ENCODE results near the gene CCDC14.
"Not testable (repeated sequence)": the region's sequence is repeated elsewhere in the genome, so short reads cannot be mapped to it uniquely, and the experiment has no call there.

Gene CCDC14

DNA sequence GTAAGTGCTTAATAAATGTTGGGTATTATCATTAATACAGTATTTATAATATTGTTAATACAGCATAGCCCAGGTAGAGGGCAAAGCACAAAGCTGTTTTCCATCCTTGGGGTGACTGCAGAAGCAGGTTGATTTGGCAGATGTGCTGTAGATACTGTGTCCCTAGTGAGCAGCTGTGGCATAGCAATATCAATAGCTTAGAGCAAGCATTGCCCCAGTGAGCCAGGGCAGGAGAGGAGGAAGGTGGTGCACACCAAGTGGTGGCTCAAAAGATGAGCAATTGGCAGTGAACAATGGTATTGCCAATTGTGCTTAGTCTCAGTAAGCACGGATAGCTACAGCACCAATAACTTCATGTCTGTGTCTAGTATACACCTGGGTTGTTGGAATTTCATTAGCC, 5.8 kb upstream of the CCDC14 start:
- DNase-seq, result not testable (repeated sequence)

- DNase-seq, result not testable (repeated sequence)
Observed at GRCh38 chr3:123964793-123965192, 3.8 kb upstream of the CCDC14 start.

- DNase-seq, result no peak
Observed at GRCh38 chr3:123961508-123961856, 453 bp upstream of the CCDC14 start.

GRCh38 chr3:123953735-123954134, 7.3 kb downstream of the CCDC14 start:
- no peak for DNase-seq

- no peak for DNase-seq
Observed at GRCh38 chr3:123952844-123953520, 8.0 kb downstream of the CCDC14 start.

DNA sequence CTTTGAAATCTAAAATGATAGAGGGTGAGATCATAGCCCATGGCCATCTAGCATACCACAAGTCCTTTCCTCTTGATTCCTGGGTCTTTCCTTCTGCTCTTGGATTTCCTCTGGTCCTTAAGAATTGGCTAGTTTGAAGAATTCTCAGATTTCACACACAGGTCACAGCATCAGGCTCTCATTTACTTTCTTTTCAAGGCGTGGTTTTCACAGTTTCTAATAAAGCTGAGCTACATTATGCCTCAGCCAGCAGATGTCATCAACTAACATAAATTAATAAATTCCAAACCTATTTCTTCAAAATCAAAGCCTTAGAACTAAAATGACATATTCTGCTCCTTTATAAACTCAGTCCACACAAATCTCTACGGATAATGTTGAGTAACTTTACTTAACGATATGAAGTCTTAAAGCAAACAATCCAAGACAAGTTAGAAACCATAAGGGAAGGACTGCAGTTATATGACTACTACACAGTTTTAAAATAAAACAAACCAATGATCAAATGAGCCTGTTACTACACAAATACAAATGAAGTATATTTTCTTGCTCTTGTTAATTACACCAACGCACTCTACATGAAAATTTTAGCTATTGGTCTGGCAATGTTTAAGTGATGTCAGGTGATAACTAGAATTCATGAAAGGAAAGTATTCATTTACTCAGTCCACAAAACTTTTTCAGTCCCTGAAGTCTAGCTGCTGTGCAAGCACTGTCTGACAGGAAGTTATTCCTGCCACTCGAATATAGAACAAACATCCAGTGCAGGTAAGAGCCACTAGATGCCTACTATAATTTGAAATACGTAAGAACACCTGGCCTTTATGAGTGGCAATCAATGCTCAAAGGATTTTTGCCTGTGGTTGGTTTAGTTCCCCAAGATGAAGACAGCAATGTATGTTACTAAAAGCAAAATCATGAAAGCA, 9.2 kb downstream of the CCDC14 start:
- DNase-seq, result no peak

- peak; percentile 26 for DNase-seq
Observed at GRCh38 chr3:123949641-123950040, 11.4 kb downstream of the CCDC14 start.

DNA sequence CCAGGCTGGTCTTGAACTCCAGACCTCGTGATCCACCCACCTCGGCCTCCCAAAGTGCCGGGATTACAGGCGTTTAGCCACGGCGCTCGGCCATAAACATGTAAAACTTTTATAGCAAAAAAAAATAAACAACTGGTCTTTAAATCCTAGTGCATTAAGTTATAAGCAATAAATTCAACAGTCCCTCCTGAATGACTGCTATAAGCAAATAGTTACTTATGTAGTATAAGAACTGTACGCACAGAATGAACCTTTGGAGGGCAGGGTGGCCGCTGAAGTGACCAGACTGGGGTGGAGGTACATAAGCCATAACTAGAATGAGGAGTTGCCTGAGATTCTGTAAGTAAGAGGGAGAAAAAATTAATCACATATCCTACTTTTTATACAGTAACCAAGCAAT, 12.6 kb downstream of the CCDC14 start:
- DNase-seq, result no peak

DNA sequence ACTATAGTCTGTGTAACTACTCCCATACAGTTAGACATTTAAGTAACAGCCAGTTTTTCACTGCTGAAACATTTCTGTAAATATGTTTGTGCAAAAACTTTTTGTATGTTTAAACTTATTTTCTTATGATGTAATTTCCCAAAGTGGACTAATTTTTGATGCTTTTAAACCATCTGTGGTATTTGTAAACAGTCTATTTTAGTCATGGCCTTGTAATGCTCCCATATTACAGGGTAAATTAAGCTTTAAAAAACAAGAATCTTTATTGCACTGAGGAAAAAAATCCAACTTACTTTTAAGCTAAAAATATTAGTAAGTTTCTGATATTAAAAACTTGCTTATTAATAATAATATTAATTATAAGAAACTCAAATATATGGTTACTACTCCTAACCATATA, 13.5 kb downstream of the CCDC14 start:
- DNase-seq, result no peak

- no peak for DNase-seq
Observed at GRCh38 chr3:123941542-123941941, 19.5 kb downstream of the CCDC14 start.

DNA sequence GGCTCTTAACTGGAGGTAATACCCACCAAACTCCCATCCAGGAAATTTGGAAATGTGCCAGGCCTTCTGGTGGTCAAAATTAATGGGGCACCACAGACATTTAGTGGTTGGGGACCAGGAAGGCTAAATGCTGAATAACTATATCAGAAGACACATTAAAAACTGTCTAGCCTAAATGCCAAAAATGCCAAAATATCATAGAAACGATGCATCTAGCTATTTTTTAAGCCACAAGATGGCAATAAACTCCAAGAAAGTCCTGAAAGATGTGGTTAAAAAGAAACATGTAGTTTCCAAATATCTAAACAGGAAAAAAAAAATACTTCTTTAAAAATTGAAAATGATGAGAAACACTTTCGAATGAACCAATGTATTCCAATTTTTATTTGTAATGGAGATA, 19.9 kb downstream of the CCDC14 start:
- peak; percentile 4 for DNase-seq

- DNase-seq, result no peak
Observed at GRCh38 chr3:123939706-123940105, 21.3 kb downstream of the CCDC14 start.

DNA sequence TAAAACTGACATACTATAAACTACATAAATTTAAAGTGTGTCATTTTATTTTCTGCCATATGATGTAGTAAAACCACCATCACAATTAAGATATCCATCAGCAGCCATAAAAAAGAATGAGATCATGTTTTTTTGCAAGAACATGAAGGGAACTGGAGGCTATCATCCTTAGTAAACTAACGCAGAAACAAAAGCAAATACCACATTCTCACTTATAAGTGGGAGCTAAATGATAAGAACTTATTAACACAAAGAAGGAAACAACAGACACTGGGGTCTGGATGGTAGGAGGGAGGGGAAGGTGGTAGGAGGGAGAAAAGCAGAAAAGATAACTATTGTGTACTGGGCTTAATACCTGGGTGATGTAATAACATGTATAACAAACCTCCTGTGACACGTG, 24.6 kb downstream of the CCDC14 start:
- DNase-seq, result peak; percentile 16

- no peak for DNase-seq
Observed at GRCh38 chr3:123935830-123936229, 25.2 kb downstream of the CCDC14 start.

DNA sequence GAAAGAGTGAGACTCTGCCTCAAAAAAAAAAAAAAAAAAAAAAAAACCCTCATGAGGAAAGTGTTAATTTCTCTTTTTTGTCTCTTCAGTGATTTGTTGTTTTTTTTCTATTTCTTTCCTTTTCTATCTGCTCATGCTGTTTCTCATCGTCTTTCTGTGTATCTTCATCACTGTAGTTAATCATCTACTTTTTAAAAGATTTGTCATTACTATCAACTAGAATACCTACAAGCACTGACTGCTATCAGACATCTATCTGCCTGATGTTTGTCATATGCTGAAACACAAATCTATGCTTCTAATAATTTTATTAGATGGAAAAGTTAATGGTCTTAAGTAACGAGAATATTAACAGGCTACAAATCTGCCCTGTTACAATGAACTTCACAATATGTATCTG, 26.8 kb downstream of the CCDC14 start:
- no peak for DNase-seq

DNA sequence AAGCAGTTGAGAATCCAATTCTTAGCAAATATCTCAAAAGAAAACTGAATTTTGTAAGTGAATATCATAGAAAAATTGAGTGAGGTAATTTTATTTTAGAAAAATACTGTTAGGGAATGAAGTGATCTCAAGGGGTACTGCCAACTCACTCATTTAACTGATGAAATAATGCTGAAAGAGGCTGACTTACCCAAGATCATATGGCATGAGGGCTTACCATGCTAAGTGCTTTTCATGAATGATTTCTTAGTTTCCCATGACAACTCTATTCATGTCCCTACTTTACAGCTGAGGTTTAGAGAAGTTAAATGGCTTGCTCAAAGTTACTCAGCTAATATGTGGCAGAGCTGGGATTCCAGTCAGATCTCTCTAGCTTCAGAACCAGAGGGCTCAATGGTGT, 30.6 kb downstream of the CCDC14 start:
- DNase-seq, result no peak

DNA sequence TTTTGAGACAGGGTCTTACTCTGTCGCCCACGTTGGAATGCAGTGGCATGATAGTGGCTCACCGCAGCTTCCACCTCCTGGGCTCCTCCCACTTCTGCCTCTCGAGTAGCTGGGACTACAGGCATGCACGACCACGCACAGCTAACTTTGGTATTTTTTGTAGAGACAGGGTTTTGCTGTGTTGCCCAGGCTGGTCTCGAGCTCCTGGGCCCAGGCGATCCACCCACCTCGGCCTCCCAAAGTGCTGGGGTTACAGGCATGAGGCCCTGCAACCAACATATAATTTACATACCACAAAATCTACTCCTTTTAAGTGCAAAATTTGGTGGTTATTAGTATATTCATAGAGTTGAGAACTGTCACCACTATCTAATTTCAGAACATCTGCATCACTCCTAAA, 31.7 kb downstream of the CCDC14 start:
- no peak for DNase-seq

GRCh38 chr3:123926396-123926795, 34.6 kb downstream of the CCDC14 start:
- no peak for DNase-seq

DNA sequence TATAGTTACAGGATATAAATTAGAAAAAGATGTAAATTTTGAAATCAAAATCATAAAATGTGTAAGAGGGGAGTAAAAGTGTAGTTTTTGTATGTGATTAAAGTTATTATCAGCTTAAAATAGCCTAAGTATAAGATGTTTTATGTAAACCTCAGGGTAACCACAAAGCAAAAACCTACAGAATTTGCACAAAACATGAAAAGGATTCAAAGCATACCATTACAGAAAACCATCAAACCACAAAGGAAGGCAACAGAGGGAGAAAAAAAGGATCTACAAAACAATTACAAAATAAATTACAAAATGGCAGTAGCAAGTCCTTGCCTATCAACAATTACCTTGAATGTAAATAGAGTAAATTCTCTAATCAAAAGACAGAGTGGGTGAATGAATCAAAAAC, 40.2 kb downstream of the CCDC14 start:
- no peak for DNase-seq

DNA sequence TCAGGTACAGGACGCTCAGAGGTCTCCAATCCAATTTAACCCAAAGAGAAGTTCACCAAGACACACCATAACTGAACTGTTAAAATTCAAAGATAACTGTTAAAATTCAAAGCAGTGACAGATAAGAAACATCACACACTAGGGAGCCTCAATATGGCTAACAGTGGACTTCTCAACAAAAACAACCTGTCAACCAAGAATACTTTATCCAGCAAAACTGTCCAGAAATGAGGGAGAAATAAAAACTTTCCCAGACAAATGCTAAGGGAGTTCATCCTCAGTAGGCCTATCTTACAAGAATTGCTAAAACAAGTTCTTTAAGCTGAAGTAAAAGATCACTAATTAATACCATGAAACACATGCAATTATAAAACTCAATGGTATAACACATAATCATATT, 40.6 kb downstream of the CCDC14 start:
- DNase-seq, result no peak

DNA sequence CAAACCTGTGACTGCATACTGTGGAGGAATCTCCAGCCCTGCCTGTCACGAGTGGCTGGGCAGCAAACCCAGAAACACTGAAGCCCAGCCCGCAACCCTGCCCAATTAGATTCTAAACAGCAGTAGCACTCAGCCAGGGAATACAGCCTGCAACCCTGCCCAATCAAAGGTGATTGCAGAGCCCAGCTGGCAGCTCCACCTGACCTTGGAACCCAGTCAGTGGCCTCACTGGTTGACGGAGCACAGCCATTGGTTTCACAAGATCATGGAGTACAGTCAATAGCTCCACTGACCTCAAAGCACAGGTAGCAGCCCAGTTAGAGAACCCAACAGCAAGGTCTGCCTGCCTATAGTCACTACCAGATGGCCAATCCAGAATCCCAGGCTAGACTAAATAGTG, 41.7 kb downstream of the CCDC14 start:
- no peak for DNase-seq

DNA sequence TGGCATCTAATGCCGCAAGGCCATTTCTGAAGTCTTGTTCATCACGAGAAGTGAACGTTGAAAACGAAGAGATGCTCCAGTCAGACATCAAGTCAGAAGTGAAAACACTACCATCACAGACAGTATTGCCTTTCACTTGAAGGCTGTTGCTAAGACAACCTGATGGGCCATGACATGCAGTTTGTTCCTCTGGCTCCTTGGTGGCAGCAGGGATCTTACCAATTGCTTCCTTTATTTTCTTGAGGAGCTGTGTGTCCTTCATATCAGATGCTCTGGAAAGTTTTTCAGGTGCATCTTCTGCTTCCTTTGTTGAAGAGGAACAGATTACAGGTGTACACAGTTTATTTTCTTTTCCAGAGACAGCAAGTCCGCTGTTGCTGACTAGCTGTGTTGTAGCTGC, 46.2 kb downstream of the CCDC14 start:
- DNase-seq, result no peak

GRCh38 chr3:123909785-123910184, 51.2 kb downstream of the CCDC14 start:
- DNase-seq, result no peak

- DNase-seq, result no peak
Observed at GRCh38 chr3:123907720-123908119, 53.3 kb downstream of the CCDC14 start.

Measured in OCI-M1 (cell line).